CMK (cell line): Measurements from ENCODE around the gene ADGRB3.
"Not testable (repeated sequence)": the region's sequence is repeated elsewhere in the genome, so short reads cannot be mapped to it uniquely, and the experiment has no call there.

Experiments
- DNase-seq: peaks from one replicate; pipeline ENCODE4 v3.0.0-alpha.2; 2010; ENCODE audit warnings: low read depth

Gene ADGRB3

DNA sequence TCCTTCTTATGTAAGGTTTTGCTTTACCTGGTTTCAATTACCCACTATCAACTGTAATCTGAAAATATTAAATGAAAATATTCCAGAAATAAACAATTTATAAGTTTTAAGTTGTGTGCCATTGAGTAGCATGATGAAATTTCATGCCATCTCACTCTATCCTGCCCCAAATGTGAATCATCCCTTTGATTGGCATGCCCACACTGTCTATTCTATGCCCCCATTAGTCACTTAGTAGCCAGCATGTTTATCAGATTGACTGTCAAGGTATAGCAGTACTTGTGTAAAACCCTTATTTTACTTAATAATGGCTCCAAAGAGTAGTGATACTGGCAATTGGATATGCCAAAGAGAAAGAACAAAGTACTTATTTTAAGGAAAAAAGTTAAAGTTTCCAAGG lies 403.8 kb downstream of the ADGRB3 start:
- DNase-seq: no peak

DNA sequence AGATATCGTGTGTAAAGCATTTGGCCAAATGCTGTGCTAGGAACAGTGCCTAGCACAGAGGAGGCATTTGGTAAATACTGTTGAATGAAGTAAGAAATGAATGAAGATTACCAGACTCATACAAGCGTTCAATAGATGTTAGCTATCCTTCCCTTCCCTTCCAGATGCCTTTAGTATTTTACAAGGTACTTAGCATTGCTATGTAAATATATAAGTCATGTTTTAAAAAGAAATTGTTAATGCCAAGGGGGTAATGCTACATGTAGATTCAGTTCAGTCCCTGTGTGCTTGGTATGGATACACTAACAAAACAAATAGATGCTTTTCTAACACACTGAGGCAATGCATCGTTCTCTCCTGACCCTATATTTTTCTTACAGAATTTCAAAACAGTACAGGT lies 407.2 kb downstream of the ADGRB3 start:
- DNase-seq: no peak

DNA sequence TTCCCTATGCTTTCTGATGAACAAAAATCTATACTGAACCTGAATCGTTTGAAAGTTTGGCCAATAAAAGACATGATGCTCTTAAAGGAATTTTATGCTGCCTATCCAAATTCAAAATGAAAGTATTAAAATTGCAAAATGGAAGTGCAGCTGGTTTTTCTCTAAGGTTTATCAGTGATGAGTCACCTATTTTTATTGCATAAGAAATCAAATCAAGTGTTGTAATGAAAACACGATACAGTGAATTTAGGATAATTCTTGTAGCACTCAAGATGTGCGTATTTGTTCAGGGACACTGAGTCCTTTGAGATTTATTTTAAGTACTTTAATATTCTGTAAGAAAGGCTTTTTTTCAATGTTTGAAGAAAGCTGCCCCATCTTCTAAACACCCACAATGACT lies 409.5 kb downstream of the ADGRB3 start:
- no peak for DNase-seq

DNA sequence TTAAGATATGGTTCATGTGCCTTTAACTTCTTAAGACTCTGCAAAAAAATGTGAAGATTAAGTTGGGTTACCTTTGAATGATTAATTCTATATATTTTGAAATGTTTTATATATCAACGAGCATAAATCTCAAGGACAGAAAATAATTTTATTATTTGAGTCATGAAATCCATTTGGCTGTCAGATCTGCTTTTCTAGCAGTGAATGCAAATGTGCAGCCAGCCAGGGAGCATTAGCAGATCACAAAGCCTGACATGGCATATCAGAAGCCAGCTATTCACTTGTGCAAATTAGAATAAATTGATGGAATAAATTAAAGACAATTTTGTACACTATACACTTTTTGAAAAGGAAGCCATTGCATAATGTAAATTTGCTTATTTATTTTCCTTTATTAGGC lies 424.3 kb downstream of the ADGRB3 start:
- no peak for DNase-seq

DNA sequence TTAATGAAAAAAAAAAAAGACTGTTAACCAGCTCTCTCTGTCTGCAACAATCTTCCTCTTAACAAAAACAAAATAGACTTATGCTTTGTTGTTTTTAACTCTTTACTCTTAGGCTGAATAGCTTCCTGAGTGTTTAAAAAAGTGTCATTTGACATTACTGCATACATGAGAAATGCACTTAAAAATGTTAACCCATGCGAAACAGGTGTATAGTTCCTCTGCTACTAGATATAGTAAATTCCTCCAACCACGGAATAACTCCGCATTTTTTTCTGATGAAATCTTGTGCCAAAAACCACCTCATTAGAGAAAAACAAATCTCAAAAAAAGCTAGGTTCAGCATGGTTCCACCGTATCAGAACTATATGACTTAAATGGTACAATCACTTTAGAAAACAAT lies 426.0 kb downstream of the ADGRB3 start:
- DNase-seq: no peak

DNA sequence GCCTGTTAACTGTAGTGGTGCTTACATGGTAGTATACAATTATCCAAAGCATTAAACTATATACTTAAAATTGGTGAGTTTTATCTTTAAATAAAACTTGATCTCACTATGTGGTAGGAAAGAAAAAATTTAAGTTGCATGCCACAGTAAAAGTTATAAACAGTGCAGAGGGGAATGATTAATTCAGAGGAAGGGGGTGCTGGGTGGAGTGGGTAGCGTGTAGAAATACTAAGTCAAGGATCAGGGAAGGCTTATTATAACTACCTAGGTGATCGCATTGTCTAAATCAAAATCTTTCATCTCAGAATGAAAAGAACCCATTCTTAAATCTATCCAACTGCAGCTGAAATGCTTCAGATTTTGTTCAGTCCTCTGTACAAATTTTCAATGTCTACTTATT lies 428.3 kb downstream of the ADGRB3 start:
- no peak for DNase-seq

DNA sequence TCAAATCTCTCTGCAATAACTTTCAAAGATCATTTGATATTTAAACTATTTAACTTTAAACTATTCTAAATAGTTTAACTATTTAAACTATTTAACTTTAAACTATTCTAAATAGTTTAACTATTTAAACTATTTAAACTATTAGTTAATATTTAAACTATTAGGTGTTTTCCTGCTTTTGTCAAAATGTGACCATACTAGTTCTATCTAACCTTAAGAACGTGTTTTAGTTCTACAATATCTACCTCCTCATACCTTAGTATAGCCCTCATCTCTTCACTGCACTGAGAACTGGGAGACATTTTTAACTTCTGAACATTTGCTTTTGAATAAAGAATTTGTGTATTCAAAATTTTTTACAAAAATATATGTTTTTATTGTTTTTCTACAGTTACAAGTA lies 429.1 kb downstream of the ADGRB3 start:
- DNase-seq: no peak

DNA sequence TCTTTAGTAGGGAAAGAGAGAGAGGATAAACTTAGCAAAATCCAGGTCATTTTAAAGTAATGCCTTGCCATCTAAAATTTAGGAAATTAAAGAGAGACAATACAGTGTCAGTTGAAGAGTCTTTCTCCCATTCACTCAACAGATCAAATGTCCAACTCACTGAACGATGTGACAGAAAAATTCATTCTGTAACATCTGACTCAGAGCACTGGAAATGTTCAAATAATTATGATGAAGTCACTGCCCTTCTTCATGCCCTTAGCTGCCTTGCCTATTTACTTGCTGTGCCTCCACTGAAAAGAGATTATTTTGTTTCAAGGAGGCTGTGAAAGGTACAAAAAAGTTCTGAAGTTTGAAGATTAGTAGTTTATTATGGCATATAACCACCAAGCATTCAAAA lies 434.8 kb downstream of the ADGRB3 start:
- no peak for DNase-seq

DNA sequence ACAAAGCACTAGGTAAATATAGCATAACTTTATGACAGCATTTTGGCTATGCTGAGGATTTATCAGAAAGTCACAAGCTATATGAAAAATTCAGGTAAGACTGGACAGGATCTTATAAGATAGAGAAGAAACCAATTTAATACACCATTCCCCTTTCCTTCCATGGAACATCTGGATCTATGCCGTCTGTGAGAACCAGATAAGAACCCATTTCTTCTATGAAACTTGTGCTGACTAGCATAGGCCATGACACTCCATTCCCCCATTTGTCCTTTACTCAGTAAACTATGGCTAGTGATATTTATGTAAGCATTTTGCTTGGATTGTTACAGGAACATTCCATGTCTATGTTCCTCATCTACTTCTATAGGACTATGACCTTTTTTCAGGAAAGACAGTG lies 437.7 kb downstream of the ADGRB3 start:
- no peak for DNase-seq

DNA sequence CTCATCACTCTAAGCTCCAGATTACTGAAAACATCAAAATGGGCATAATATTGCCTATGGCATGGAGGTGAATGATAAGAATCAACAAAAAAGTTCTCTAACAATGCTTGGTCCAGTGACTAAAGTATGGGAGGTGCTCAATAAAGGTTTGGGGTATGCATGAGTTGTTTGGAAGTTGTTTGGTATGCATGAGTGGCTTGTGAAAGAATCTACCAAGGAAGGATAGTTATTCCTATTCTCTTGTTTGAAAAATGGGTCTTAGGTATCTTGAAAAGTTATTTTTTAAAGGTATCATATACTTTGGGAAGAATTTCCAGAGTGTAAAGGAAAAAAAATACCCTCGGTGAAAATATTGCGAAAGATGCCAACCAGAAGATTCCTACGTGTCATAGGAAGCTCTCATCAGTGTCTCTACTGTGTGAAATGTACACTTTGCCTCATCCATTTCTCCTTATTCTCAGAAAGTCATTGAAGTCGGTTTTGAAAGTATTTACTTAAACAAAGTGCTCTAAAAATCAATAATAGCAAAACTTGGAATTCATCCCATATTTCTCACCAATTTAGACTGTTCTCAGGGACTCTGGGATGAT lies 449.8 kb downstream of the ADGRB3 start:
- DNase-seq: no peak

DNA sequence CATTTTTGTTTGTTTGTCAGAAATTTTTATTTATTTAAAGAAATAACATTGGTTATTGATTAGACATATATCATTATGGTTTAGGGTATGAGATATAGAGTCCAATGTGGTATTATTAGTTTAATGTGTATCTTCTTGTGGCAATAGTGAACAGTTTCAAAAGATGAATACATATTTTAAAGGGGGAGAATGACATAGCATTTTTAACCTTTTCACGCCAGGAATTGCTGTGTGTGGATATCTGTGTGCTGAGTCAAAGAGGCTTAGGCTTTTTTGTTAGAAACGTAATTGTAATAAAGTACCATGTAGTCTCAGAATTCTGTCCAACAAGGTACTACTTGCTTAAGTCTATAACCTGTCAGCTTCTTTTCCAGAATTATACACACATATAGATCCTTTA lies 451.6 kb downstream of the ADGRB3 start:
- no peak for DNase-seq

DNA sequence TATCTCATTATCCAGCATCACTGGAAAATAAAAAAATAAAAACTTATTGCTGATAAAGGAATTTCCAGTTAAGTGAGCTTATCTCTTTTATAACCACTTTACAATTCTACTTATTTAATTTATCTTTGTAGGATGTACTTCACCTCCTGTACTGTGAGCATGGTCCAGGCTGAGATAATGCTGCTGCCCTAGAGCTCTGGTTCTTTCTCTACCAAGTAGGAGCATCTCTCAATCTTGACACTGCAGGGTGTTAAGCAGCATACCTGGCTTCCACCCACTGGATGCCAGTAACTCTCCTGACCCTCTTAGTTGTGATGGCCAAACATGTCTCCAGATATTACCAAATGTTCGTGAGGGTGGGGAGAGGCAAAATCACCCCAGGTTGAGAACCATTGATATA lies 454.5 kb downstream of the ADGRB3 start:
- DNase-seq: no peak

DNA sequence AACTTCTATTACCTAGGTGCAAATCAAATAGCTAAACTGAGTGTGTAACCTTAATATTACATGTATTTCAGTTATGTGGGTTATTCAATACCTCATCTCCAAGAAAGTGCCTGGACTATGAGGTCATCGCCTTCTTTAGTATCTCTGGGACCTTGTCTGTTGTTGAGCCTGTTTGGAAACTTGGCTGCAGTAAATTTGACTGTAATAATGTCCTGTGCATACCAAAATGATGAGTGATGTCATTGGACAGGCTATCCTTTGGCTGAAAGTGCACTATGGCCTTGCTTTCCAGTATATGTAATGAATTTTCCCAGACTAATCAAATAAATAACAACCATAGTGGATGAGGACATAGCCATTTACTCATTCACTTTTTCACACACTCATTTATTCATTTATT lies 455.1 kb downstream of the ADGRB3 start:
- DNase-seq: no peak

DNA sequence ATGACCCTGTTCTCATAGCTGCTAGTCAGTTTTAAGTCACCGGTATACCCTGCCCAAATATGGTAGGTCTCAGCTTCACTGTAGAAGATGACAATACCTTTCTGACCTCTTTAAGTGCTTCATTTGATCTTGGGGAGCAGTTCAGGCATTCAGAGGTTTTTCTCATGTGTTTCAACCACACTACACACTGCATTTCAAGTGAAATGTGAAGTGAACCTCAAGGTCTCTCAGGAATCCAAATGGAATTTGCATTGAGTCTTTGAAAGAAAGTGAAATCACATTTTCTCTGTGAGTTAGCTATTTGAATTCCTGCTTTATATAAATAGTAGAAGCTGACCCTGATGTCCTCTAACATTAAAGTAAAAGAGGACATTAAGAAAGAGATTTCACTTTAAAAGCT lies 461.6 kb downstream of the ADGRB3 start:
- DNase-seq: no peak

DNA sequence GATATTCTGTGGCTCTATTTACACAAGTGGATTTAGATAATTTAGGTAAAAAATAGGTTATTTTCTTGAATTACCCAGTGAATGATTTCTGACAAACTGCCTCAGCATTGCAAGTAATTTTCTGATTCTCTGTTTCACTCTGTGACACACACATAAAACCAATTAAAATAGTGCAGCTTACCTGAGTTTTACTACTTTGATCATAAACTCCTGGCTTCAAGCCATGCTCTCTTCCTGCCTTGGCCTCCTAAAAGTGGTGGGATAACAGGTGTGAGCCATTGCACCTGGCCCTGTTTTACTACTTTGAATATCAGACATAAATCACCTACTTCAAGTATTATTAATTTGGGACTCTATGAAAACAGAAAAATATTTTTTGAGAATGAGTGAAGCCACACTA lies 462.9 kb downstream of the ADGRB3 start:
- no peak for DNase-seq

DNA sequence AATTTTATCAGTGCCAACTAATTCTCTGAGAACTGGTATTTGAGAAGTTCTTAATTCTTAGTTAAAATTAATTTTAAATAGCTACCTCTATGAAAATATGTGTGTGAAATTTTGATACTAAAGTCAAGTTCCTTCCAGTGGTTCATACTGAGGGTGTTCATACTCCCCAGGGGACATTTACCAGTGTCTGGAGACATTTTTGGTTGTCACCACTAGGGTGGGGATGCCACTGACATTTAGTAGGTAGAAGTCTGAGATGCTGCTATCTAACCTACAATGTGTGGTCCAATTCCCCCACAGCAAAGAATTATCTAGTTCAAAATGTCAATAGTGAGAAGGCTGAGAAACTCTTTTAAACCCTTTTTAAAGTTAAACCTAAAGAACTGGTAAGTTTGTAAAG lies 463.8 kb downstream of the ADGRB3 start:
- DNase-seq: no peak

DNA sequence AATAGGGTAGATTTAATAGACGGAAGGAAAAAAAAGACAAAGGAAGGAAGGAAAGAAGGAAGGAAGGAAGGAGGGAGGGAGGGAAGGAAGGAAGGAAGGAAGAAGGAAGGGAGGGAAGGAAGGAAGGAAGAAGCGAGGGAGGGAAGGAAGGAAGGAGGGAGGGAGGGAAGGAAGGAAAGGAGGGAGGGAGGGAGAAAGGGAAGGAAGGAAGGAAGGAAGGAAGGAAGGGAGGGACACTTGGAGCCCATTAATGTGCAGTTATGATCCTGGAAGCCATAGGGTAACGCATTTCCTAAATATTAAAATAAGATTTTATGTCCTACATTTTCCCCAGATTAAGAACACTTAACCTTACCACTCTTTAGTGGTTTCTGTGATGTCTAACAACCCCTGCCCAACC lies 465.7 kb downstream of the ADGRB3 start:
- DNase-seq: no peak

DNA sequence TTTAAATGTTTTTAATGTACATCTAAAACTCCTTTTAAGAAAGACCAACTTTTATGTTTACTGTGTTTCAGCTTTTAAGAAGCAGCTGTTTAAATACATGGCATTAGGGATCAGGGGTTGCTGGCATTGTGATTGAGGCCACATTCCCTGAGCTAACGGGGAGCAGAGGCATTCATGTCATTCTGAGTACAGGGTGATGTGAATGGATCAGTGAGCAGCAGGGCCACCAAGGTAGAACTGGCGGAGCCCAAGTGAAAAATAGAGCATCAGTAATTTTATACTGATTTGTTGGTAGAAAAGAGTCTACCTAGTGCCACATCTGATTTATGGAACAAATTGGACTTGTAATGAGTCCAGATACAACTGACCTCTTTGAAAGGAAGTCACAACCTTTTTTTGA lies 467.3 kb downstream of the ADGRB3 start:
- no peak for DNase-seq

DNA sequence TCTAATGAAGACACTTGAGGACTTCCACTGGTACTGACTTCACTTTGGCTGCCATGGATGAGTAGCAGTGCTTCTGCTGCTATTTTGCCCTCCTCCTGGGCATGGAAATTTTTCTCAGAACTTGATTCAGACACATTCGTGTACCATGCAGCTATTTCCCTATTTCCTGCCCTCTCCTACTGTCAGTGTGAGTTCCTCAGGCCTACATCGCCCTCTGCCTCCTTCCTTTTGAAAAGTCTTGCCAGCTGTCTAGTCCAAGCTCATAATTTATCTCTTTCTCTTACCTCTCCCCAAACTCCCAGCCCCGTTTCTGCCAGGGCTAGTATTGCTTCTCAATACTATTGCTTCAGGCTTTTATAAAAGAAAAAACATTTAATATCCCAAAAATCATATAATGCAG lies 470.2 kb downstream of the ADGRB3 start:
- no peak for DNase-seq

DNA sequence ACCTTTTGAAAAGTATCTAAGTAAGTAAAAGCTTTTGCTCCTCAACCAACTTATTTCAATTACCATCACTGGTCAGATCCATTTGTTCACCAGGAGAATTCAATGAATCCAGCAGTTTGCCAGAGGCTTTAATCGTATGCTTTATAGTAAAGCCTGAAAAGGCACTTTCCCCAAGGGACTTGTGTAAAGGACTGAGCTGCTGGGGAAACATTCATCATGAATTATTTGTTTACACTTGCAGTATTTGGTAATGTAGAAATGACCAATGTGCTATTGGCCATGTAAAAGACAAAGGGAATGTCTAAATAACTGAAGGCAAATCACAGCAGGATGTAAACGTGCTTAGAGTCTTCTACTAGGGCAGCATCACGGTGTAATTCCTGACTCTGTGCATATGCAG lies 471.4 kb downstream of the ADGRB3 start:
- DNase-seq: no peak

DNA sequence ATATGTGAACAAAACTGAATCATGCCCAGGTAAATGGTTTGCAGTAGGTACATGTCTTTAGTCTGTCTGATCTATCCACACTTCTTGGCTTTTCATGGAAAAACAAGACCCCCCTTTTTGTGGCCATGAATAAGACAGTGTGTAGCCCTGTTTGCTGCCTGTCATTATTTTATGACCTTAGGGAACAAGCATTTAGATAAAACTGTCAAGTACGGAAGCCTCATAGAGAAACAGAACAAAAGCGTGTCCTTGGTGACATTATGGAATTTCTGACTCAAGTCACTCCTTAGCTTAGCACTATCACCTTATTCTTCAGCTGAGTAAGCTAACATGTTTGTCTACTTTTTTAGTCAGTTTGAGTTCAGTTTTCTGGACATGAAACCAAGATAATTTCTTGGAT lies 476.2 kb downstream of the ADGRB3 start:
- no peak for DNase-seq

DNA sequence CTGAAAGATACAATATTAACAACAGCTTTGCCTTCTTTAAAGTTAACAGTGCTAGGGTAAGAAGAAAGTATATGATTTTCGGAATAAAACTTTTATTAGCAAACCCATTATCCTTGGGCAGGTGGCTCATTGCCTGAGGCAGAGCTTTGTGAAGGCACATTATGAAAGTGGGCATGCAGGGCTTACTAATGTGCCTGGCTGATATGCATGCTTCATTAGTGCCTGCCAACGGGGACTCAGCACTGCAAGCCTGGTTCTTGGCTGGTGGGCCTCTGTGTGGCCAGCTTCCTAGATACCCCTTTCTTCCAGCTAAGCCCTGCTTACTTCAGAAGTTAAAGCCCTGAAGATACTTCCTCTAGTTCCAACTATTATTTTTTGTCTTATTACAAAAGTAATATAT lies 481.6 kb downstream of the ADGRB3 start:
- DNase-seq: no peak

DNA sequence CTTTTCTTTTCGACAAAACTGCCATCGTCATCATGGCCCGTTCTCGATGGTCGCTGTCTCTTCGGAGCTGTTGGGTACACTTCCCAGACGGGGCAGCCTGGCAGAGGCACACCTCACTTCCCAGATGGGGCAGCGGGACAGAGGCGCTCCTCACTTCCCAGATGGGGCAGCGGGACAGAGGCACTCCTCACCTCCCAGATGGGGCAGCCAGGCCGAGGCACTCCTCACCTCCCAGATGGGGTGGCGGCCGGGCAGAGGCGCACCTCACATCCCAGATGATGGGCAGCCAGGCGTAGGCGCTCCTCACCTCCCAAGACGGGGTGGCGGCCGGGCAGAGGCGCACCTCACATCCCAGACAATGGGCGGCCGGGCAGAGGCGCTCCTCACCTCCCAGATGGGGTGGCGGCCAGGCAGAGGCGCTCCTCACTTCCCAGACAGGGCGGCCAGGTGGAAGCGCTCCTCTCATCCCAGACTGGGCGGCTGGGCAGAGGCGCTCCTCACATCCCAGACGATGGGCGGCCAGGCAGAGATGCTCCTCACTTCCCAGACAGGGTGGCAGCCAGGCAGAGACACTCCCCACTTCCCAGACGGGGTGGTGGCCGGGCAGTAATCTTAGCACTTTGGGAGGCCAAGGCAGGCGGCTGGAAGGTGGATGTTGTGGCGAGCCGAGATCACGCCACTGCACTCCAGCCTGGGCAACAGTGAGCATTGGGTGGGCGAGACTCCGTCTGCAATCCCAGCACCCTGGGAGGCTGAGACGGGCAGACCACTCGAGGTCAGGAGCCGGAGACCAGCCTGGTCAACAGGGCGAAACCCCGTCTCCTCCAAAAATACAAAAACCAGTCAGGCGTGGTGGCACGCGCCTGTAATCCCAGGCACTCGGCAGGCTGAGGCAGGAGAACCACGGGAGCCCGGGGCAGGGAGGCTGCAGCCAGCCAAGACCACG lies 486.7 kb downstream of the ADGRB3 start:
- not testable (repeated sequence) for DNase-seq

DNA sequence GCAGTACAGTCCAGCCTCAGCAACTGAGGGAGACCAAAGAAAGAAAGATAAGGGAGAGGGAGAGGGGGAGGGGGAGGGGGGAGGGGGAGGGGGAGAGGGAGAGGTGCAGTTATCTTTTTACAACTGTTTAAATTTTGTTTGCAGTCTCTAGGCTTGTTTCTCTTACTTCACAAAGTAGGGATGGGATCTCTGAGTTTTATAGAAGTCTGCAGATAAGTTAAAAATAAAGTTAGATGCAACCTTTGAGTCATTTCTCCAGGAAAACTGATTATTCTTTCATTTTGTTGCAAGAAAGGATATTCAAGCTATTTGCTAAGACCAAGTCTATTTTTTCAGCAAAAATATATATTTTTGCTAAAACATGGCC lies 487.3 kb downstream of the ADGRB3 start:
- no peak for DNase-seq
